Measurements from ENCODE around the gene KCTD15. TPM values are rescaled to one million over a fixed set of nuclear protein-coding genes. Genes with fewer than 3 reads are reported as not detected.

Gene KCTD15, protein sequence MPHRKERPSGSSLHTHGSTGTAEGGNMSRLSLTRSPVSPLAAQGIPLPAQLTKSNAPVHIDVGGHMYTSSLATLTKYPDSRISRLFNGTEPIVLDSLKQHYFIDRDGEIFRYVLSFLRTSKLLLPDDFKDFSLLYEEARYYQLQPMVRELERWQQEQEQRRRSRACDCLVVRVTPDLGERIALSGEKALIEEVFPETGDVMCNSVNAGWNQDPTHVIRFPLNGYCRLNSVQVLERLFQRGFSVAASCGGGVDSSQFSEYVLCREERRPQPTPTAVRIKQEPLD
- 49.5 and 57.7 TPM in 2 replicates for total RNA-seq
- polyA plus RNA-seq: 51.8 and 69.5 TPM in 2 replicates
- polyA plus RNA-seq (2011; cell fraction: cytosol; rRNA removed): 33.4 and 40.6 TPM in 2 replicates
- polyA plus RNA-seq (2011; cell fraction: nucleus; rRNA removed): 111 and 124 TPM in 2 replicates
- polyA plus RNA-seq (2012): 18.6 and 18.8 TPM in 2 replicates
- 33.7 and 40.8 TPM in 2 replicates for polyA minus RNA-seq
- 33.6 TPM for polyA minus RNA-seq (2011; cell fraction: cytosol; rRNA and poly(A)+ RNA removed)
- polyA minus RNA-seq (2011; cell fraction: nucleus; rRNA and poly(A)+ RNA removed): 20.7 and 30.1 TPM in 2 replicates
- percentile 63 among the genes with signal in this experiment for Bru-seq, nascent RNA
- percentile 90 among the genes with signal in this experiment for BruChase-seq, experiment 1, labeled RNA remaining after a 6-hour chase
- percentile 83 among the genes with signal in this experiment for BruChase-seq, experiment 2, labeled RNA remaining after a 2-hour chase
- long read RNA-seq, transcript KCTD15-207 (7 exons, 1,625 nt): major isoform, 7 of 48 reads
- long read RNA-seq, partial matches to known transcripts: 17 of 48 reads
- long read RNA-seq, other reads (novel, unspliced or antisense): 23 of 48 reads

DNA sequence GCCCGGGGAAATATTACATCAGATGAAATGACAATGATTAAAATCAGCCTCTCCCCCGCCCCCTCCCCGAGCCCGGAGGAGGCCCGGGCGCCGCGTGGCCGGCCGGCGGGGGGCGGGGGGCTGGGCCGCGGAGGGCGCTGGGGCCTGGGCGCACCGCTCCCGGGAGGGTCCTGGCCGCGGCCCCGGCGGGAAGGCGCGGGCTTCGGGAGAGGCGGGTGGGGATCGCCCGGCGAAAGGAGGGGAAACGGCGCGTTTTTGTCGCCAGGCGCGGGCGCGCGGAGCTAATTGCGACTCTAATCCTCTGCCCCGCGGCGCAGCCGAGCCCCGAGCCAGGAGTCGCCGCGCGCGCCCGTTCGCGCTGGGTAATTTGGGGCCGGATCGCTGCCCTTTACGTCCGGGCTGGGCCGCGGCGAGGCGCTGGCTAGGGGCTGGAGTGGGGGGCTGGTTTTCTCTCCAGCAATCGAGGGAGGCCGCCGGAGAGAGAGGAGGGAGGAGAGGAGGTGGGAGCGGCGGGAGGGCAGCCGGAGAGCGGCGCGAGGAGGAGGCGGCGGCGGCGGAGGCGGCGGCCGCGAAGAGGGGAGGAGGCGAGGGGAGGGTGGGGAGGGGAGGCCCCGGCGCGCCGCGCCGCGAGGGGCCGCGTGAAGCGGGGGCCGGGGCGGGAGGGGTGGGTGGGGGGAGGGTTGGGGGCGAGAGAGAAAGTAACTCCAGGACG, at the start of gene KCTD15:
Gene KCTD15, plus strand, starts transcription at position 707 of the 712 bp plus-strand sequence. CDS start 3,585 bp downstream, outside the sequence.
- dilution Hi-C loops (cut with MboI; ENCODE audit: extremely low pct_ligation_motif_present, low sequenced_read_pairs): no loop called here

More for the DNA sequence above, at the start of gene KCTD15:
- peak within 1 kb of the TSS; percentile 37 for H2AFZ ChIP-seq (ENCODE audit: low read depth, low read length)
- H3K9me3 ChIP-seq (replicated peaks; ENCODE audit: control insufficient read depth, insufficient read depth, low read length): no peaks in the 10 kb centered on the region
- no peaks in the 10 kb centered on the region for H4K20me1 ChIP-seq (replicated peaks; ENCODE audit: control insufficient read depth, extremely low read depth, insufficient read depth, low read length)
- peak within 1 kb of the TSS; percentile 96 for H3K9ac ChIP-seq (replicated peaks; ENCODE audit: extremely low read depth, insufficient read depth, low read length)
- no peaks in the 10 kb centered on the region for H3K9me1 ChIP-seq (replicated peaks; ENCODE audit: control insufficient read depth, extremely low read depth, insufficient read depth, low read length)
- peak within 1 kb of the TSS; percentile 75 for H3K4me2 ChIP-seq (ENCODE audit: insufficient read depth, low read length)
- peak within 1 kb of the TSS; percentile 59 to 86 (median 84) for H3K4me3 ChIP-seq (replicated peaks in 1 of 3; ENCODE audit: insufficient read depth in 1 of 3, low read depth in 1 of 3, low read length in 3 of 3)
- peak; percentile 45 for DNase-seq (ENCODE audit: low read depth, low spot score)
- peaks cover 1 to 6% of the 10 kb centered on the region in 2 experiments for H3K36me3 ChIP-seq (ENCODE audit: control insufficient read depth in 2 of 2, extremely low read depth in 1 of 2, insufficient read depth in 2 of 2, low read length in 2 of 2)
- no TSS peak for BruUV-seq (replicated peaks)
- H3K27me3 ChIP-seq (ENCODE audit: control insufficient read depth in 2 of 2, insufficient read depth in 2 of 2, low read length in 2 of 2): no peaks in the 10 kb centered on the region
- TF ChIP-seq FOS (IDR thresholded peaks at IDR 0.05; ENCODE audit: borderline replicate concordance, insufficient read depth, low read length): no peak
- no peak for TF ChIP-seq EZH2 (IDR thresholded peaks at IDR 0.05; ENCODE audit: borderline replicate concordance, low read depth, low read length, severe bottlenecking)
- TF ChIP-seq JUN (IDR thresholded peaks at IDR 0.05; ENCODE audit: borderline replicate concordance, insufficient read depth, insufficient read length, low read depth): no peak
- no peak for TF ChIP-seq POLR2A (IDR thresholded peaks at IDR 0.05; ENCODE audit: low read depth, low read length)
- no peak for TF ChIP-seq GATA2 (IDR thresholded peaks at IDR 0.05; ENCODE audit: insufficient read depth, insufficient read length, low read depth, low read length)
- TF ChIP-seq MYC (IDR thresholded peaks at IDR 0.05; ENCODE audit: low read depth, low read length): no peak
- no peak for TF ChIP-seq CTCF (IDR thresholded peaks at IDR 0.05; ENCODE audit: extremely low read depth in 1 of 2, insufficient read depth in 1 of 2, low read depth in 1 of 2, low read length in 2 of 2)
- TF ChIP-seq, protein P1, sequence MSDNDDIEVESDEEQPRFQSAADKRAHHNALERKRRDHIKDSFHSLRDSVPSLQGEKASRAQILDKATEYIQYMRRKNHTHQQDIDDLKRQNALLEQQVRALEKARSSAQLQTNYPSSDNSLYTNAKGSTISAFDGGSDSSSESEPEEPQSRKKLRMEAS (IDR thresholded peaks at IDR 0.05; ENCODE audit: insufficient read depth, insufficient read length): no peak
- no peak for TF ChIP-seq POLR2AphosphoS5 (IDR thresholded peaks at IDR 0.05; ENCODE audit: insufficient read depth, low read depth, low read length)
- POLR2A ChIA-PET: interaction anchor here (0.6 to 0.7 kb wide), 3 partner anchors 109 to 521 kb away, joined by 3 to 5 read pairs (median 4); no protein-coding TSS in a partner anchor
- intact Hi-C loops (cut with micrococcal nuclease): loop anchor here (5.0 kb wide), 1 partner anchor 376 kb away; the partner anchor contains the start of gene LSM14A
- no peaks in the 10 kb centered on the region for H3K79me2 ChIP-seq (ENCODE audit: control insufficient read depth, insufficient read depth, low read length)
- peak within 1 kb of the TSS; percentile 83 for H3K27ac ChIP-seq (ENCODE audit: insufficient read depth, low read depth, low read length)
- CTCF ChIA-PET: interaction anchor here (1.0 to 3.7 kb wide), 9 partner anchors 17 to 300 kb away, joined by 3 to 30 read pairs (median 8); no protein-coding TSS in a partner anchor
- H3K4me1 ChIP-seq (ENCODE audit: control insufficient read depth, extremely low read depth, insufficient read depth, low read length): peaks cover 17% of the 10 kb centered on the region
- FAIRE-seq: no peak
